Measurements from ENCODE around the gene CAMK1D.

- no peak for TF ChIP-seq CTCF (IDR thresholded peaks at IDR 0.05; ENCODE audit: poor library complexity)
- no peak for TF ChIP-seq EZH2 (IDR thresholded peaks at IDR 0.05; ENCODE audit: borderline replicate concordance)
Observed at GRCh38 chr10:12691596-12691995, 342.2 kb downstream of the CAMK1D start.

Data from hepatocyte (in vitro differentiated cells).